ENCODE data around the gene MYH10.
A peak's percentile ranks its signal among the peaks of the same experiment; 100 is the strongest.

The MYH10 gene

DNA sequence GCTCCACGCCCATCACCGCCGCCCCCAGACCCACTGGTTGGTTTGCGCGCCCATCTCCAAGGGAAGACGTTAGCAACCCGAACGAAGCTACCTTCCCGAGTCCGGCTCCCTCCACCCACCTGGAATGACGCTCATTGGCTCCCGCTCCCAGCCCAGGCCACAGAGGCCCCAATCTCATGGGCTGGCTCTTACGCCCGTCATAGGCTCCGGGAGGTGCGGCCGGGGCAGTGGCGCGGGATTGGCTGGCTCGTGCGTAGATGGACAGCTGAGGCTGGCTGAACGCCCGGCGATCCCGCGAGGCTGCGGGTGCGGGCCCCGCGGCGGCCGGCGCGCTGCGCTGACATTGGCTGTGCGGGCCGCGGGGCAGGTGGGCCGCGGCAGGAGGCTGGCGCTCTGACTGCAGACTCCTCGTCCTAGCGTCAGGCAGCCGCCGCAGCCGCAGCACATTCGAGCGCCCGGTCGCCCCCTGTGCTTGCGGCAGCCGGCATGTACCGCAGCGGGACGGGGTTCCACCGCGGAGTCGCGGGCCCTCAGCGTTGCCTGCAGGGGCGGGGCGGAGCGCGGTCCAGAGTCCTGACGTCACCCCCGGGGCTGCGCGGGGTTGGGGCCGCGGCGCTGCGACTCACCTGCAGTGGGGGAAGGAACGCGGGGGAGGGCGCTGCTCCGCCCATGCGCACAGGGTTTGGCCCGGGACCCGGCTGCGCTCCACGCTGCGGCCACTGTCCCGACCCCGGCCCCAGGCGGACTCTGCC lies 453 bp upstream of the MYH10 start:
- DNase-seq = peak; percentile 99
- Histone ChIP-seq H3K27ac (peak overlapping the region; percentile 93), H3K4me3 (ENCODE audit: low read depth, low read length) (peak overlapping the region; percentile 93), H3K9me3 (ENCODE audit: severe bottlenecking) (no peaks in the 10 kb centered on the region), H3K27me3 (ENCODE audit: insufficient read depth, low read depth, severe bottlenecking) (no peaks in the 10 kb centered on the region), H3K36me3 (peaks cover 7% of the 10 kb centered on the region)
- peak; percentile 32 for TF ChIP-seq CTCF (IDR thresholded peaks at IDR 0.05; ENCODE audit: low read depth, low read length)

GRCh38 chr17:8629371-8630226 lies 926 bp downstream of the MYH10 start:
- no peak for TF ChIP-seq CTCF (IDR thresholded peaks at IDR 0.05; ENCODE audit: low read depth, low read length)
- no peaks in the 10 kb centered on the region for H3K9me3 ChIP-seq (ENCODE audit: severe bottlenecking)
- peaks cover 17% of the 10 kb centered on the region for H3K36me3 ChIP-seq
- peak overlapping the region; percentile 93 for H3K4me3 ChIP-seq (ENCODE audit: low read depth, low read length)
- DNase-seq = peak; percentile 46
- H3K27me3 ChIP-seq (ENCODE audit: insufficient read depth, low read depth, severe bottlenecking) = no peaks in the 10 kb centered on the region
- H3K27ac ChIP-seq = peak overlapping the region; percentile 92

- H3K36me3 ChIP-seq = peaks cover 17% of the 10 kb centered on the region
- peak overlapping the region; percentile 92 for H3K27ac ChIP-seq
- no peaks in the 10 kb centered on the region for H3K27me3 ChIP-seq (ENCODE audit: insufficient read depth, low read depth, severe bottlenecking)
- no peak for DNase-seq
- peak overlapping the region; percentile 93 for H3K4me3 ChIP-seq (ENCODE audit: low read depth, low read length)
- no peak for TF ChIP-seq CTCF (IDR thresholded peaks at IDR 0.05; ENCODE audit: low read depth, low read length)
- no peaks in the 10 kb centered on the region for H3K9me3 ChIP-seq (ENCODE audit: severe bottlenecking)
Measured at GRCh38 chr17:8628609-8629169, 1.8 kb downstream of the MYH10 start.

DNA sequence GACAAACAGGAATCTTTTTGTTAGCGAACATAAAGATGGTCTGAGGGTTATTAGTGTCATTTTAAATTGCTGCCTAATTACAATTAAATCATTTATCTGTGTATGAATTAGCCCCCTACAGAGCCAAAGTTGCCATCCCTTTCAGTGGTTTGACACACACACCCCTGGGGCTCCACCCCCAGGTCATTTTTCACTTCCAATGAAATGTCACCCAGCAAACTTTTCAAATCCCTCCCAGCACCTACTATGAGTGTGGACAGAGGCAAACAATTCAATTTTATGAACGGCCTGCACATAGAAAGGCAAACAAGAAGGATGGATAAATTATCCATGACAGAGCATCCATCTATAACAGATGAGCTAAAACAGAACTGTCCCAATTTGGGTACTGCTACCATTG lies 2.4 kb downstream of the MYH10 start:
- Histone ChIP-seq H3K4me3 (ENCODE audit: low read depth, low read length) (peak overlapping the region; percentile 93; the same call in 1 of the 2 replicates), H3K27me3 (ENCODE audit: insufficient read depth, low read depth, severe bottlenecking) (no peaks in the 10 kb centered on the region), H3K27ac (no peak overlapping the region), H3K36me3 (peaks cover 19% of the 10 kb centered on the region), H3K9me3 (ENCODE audit: severe bottlenecking) (no peaks in the 10 kb centered on the region)
- no peak for TF ChIP-seq CTCF (IDR thresholded peaks at IDR 0.05; ENCODE audit: low read depth, low read length)
- no peak for DNase-seq

- peaks cover 60% of the 10 kb centered on the region for H3K36me3 ChIP-seq
- TF ChIP-seq CTCF (IDR thresholded peaks at IDR 0.05; ENCODE audit: low read depth, low read length) = no peak
- no peaks in the 10 kb centered on the region for H3K9me3 ChIP-seq (ENCODE audit: severe bottlenecking)
- H3K27me3 ChIP-seq (ENCODE audit: insufficient read depth, low read depth, severe bottlenecking) = no peaks in the 10 kb centered on the region
- no peak overlapping the region for H3K4me3 ChIP-seq (ENCODE audit: low read depth, low read length)
- no peak overlapping the region for H3K27ac ChIP-seq
- DNase-seq = no peak
Measured at GRCh38 chr17:8623591-8623990, 6.9 kb downstream of the MYH10 start.

All from WERI-Rb-1 (cell line).